HFFc6 (cell line): ENCODE data around the gene CEP70. TPM values are rescaled to one million over a fixed set of nuclear protein-coding genes. Genes with fewer than 3 reads are reported as not detected.

Source experiments
- DNase-seq: peaks from one replicate; pipeline ENCODE4 v3.0.0-alpha.2; 2018
- H3K27ac Mint-ChIP-seq: 2 replicates; pipeline ENCODE4 v1.8.0; 2020; ENCODE audit warnings: mild to moderate bottlenecking, mixed read lengths
- H3K27me3 Mint-ChIP-seq: 2 replicates; pipeline ENCODE4 v1.8.0; 2021; ENCODE audit warnings: mild to moderate bottlenecking, moderate library complexity, mixed read lengths; ENCODE audit not compliant: insufficient read depth
- H3K36me3 Mint-ChIP-seq: 2 replicates; pipeline ENCODE4 v1.8.0; 2021; ENCODE audit warnings: low read depth, mixed read lengths
- H3K4me1 Mint-ChIP-seq: 2 replicates; pipeline ENCODE4 v1.8.0; 2020; ENCODE audit warnings: low read depth, mixed read lengths
- H3K4me3 Mint-ChIP-seq: 2 replicates; pipeline ENCODE4 v1.8.0; 2020; ENCODE audit warnings: mild to moderate bottlenecking, moderate library complexity, mixed read lengths
- H3K9me3 Mint-ChIP-seq: 2 replicates; pipeline ENCODE4 v1.8.0; 2020; ENCODE audit warnings: mild to moderate bottlenecking, mixed read lengths
- CTCF ChIP-seq: fragments of 200-600 bp; sonication (generic); IDR thresholded peaks from 2 replicates; pipeline ENCODE4 v1.5.0; 2021; ENCODE audit warnings: antibody characterized with exemption, mild to moderate bottlenecking
- total RNA-seq, 6 experiments: library from RNA; stranded (reverse); fragmentation: NEBNext Ultra II Directional; extraction: Animal tissue kit (Norgen Biotek cat#: 25700); gene quantifications; 2 replicates in 1 of 6; 3 replicates in 5 of 6; pipeline ENCODE4 v1.2.3, GENCODE V29; 2021

The CEP70 gene
- total RNA-seq, 6 experiments from 2014 or later, result 11.5 to 18.9 (median 17.3) TPM

- no peak overlapping the region for H3K4me3 Mint-ChIP-seq
- no peaks in the 10 kb centered on the region for H3K36me3 Mint-ChIP-seq
- no peak for DNase-seq
- H3K27me3 Mint-ChIP-seq, result no peaks in the 10 kb centered on the region
- H3K9me3 Mint-ChIP-seq, result no peaks in the 10 kb centered on the region
- H3K27ac Mint-ChIP-seq, result no peak overlapping the region
- H3K4me1 Mint-ChIP-seq, result peaks cover 17% of the 10 kb centered on the region
- no peak for TF ChIP-seq CTCF
Measured at GRCh38 chr3:138629526-138629925, 35.5 kb upstream of the CEP70 start.

- Mint-ChIP-seq H3K36me3 (no peaks in the 10 kb centered on the region), H3K27me3 (no peaks in the 10 kb centered on the region), H3K27ac (no peak overlapping the region), H3K4me3 (no peak overlapping the region), H3K9me3 (no peaks in the 10 kb centered on the region), H3K4me1 (peaks cover 17% of the 10 kb centered on the region)
- no peak for TF ChIP-seq CTCF
- peak; percentile 17 for DNase-seq
Measured at GRCh38 chr3:138625707-138626365, 31.8 kb upstream of the CEP70 start.

- Mint-ChIP-seq H3K4me1 (peaks cover 17% of the 10 kb centered on the region), H3K27me3 (no peaks in the 10 kb centered on the region), H3K4me3 (no peak overlapping the region), H3K27ac (no peak overlapping the region), H3K9me3 (no peaks in the 10 kb centered on the region), H3K36me3 (no peaks in the 10 kb centered on the region)
- no peak for TF ChIP-seq CTCF
- DNase-seq, result no peak
Measured at GRCh38 chr3:138624518-138624917, 30.5 kb upstream of the CEP70 start.

- H3K27ac Mint-ChIP-seq, result no peak overlapping the region
- no peak for DNase-seq
- H3K9me3 Mint-ChIP-seq, result no peaks in the 10 kb centered on the region
- no peaks in the 10 kb centered on the region for H3K27me3 Mint-ChIP-seq
- H3K36me3 Mint-ChIP-seq, result no peaks in the 10 kb centered on the region
- H3K4me1 Mint-ChIP-seq, result peaks cover under 1% of the 10 kb centered on the region
- no peak for TF ChIP-seq CTCF
- no peak overlapping the region for H3K4me3 Mint-ChIP-seq
Measured at GRCh38 chr3:138620431-138620830, 26.4 kb upstream of the CEP70 start.

GRCh38 chr3:138615462-138615861 is 21.4 kb upstream of the CEP70 start:
- Mint-ChIP-seq H3K9me3 (no peaks in the 10 kb centered on the region), H3K27ac (no peak overlapping the region), H3K27me3 (no peaks in the 10 kb centered on the region), H3K4me3 (no peak overlapping the region), H3K36me3 (no peaks in the 10 kb centered on the region), H3K4me1 (peaks cover 6% of the 10 kb centered on the region; the same call in 1 of the 2 replicates)
- TF ChIP-seq CTCF, result no peak
- DNase-seq, result no peak
